ENCODE results near the gene SLC25A12.

- no peak for TF ChIP-seq CTCF (IDR thresholded peaks at IDR 0.05; ENCODE audit: poor library complexity, severe bottlenecking)
- no peak for TF ChIP-seq POLR2AphosphoS5 (IDR thresholded peaks at IDR 0.05)
- no peak for TF ChIP-seq SMC3 (conservative IDR thresholded peaks at IDR 0.05; ENCODE audit: poor library complexity)
- no peak for TF ChIP-seq RAD21 (conservative IDR thresholded peaks at IDR 0.05)
- TF ChIP-seq MXI1 (conservative IDR thresholded peaks at IDR 0.05; ENCODE audit: poor library complexity, severe bottlenecking), result no peak
- no peak for TF ChIP-seq EZH2 (IDR thresholded peaks at IDR 0.05; ENCODE audit: borderline replicate concordance, insufficient read depth, low read length, poor library complexity, severe bottlenecking)
These were observed 74.6 kb downstream of the SLC25A12 start for GRCh38 chr2:171819453-171819852.

All from neural cell (in vitro differentiated cells).